Femur (tissue), 1 donor: ENCODE measurements around the gene MAML3.

Source experiments
- DNase-seq: peaks from one replicate; pipeline ENCODE4 v3.0.0-alpha.2; 2017

MAML3 gene

DNA sequence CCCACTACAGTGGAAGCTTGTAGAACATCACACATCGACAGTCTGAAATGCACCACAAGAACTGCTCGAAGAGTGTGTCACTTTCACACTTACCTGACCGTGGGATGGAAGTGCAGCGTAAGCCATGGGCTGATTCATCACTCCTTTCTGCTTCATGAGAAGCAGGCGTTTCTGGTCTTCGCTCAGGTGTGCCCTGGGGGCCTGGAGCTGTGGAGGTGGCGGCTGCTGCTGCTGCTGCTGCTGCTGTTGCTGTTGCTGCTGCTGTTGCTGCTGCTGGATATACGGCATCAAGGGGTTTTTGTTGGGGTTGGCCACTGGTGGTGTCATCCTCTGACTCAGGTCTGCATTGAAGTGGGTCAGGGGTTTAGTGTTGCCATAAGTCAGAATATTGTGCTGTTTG lies 264.7 kb downstream of the MAML3 start:
- DNase-seq: no peak

GRCh38 chr4:139887962-139888735 lies 265.8 kb downstream of the MAML3 start:
- DNase-seq: no peak

DNA sequence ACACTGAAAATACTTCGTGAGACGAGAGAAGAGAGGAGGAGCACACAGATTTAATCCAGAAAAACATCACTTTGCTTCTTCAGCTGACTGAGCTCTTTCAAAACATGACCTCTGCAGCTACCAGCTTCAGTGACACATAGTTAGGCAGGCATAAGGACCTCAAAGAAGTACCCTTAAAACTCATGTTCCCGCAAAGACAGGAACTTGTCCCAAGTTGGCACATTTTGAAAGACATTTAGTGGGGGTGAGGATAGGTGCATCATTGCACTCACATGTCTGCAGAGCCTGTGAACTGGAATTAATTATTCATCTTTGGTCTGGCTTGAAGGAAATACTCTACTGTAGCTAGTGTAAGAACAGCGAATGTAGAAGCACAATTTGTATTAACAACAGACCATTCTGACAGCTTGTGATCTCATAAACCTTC lies 266.6 kb downstream of the MAML3 start:
- no peak for DNase-seq

DNA sequence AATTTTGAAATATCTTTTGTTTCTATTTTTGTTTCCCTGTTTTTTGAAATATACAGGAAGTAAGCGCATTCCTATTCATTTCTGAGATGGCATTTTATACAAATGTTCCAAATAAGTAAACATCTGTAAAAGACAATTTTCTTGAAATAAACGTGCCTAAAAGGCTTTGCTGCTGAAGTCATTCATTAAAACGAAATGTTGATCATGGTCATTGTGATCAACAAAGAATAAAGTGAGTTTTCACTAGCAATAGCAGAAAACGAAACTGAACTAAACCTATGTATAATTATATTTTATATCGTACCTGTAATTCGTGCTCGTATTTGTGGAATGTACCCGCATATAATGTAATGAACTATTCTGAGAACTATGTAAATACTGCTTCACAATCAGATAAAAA lies 267.2 kb downstream of the MAML3 start:
- no peak for DNase-seq

DNA sequence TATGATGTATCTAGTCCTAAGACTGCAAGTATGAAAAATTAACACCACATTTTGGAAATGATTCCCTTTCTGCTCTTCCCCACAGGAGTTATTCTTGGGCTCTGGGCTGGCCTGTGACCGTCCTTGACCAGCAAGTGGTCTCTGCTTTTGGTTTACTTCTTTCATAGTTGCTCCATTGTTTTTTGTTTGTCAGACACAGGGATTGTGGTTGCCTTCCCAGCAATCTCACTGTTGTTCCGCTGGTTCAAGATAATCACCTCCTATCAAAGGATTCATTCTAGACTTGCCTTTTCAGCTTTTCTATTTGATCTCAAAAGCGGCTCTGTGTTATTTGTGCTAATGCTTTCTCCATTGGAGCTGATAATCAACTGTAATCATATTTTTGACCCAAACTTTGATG lies 269.5 kb downstream of the MAML3 start:
- no peak for DNase-seq

- no peak for DNase-seq
These were observed 273.1 kb downstream of the MAML3 start for GRCh38 chr4:139880841-139881240.

GRCh38 chr4:139878050-139878449 lies 275.9 kb downstream of the MAML3 start:
- no peak for DNase-seq

DNA sequence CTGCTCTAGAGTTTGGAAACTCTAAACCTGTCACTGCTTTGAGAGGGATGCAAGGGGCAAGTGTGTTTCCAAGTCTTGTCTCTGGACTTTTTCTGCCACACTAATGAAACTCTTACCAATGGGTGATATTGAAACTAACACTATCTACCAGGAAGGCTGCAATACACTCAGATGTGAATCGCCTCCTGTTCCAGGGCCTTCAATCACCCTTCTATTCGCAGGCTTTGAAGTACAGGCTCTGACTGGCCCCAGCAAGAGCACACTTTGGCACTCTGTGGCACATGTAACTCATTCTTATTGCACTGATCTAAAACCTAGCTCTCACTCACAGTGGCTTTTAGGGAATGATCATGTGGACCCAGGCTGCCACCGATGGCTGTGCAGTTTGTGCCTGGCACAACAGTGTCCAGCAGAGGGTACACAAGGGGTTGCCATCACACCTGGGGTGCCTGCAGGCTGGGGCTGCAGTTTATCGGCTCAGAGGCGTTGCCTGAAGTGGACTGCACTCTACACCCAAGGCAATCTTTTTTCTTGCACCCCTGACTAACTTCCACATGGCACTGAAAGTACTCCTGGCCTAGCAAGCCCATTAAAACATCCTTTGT lies 277.5 kb downstream of the MAML3 start:
- no peak for DNase-seq

GRCh38 chr4:139875411-139875825 lies 278.6 kb downstream of the MAML3 start:
- DNase-seq: peak; percentile 41

DNA sequence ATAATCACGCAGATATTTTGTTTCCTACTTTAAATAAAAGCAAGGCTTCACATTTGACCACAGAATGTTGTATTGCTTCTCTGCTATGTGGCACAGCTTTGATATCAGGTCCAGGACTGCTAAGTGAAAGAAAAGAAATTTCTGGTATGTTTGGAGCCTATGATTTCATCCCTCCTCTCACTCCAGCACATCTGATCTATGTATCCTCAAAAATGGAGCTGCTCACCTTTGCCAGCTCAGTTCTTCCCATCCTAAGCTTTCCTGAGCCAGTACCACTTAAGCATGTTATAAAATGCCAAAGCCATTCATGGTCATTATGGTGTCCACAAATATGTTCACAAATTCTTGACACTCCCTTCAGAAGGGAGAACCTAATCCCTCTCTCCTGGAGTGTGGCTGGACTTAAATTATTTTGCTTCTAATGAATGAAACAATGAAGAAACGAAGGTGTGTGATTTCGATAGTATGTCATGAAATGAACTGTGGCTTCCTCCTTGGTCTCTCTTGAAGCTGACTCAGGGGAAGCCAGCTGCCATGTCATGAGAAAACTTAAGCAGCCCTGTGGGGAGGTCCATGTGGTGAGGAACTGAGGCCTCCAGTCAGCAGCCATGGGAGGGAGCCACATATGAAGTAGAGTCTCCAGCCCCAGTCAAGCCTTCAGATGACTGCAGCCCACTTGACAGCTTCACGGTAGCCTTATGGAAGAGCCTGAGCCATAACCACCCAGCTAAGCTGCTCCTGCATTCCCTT lies 280.7 kb downstream of the MAML3 start:
- DNase-seq: no peak

GRCh38 chr4:139872274-139872673 lies 281.7 kb downstream of the MAML3 start:
- DNase-seq: no peak

GRCh38 chr4:139869810-139870209 lies 284.2 kb downstream of the MAML3 start:
- no peak for DNase-seq

- peak; percentile 34 for DNase-seq
These were observed 287.6 kb downstream of the MAML3 start for GRCh38 chr4:139866276-139866962.

- DNase-seq: no peak
These were observed 288.4 kb downstream of the MAML3 start for GRCh38 chr4:139865537-139865936.

- DNase-seq: no peak
These were observed 290.5 kb downstream of the MAML3 start for GRCh38 chr4:139863531-139863930.

DNA sequence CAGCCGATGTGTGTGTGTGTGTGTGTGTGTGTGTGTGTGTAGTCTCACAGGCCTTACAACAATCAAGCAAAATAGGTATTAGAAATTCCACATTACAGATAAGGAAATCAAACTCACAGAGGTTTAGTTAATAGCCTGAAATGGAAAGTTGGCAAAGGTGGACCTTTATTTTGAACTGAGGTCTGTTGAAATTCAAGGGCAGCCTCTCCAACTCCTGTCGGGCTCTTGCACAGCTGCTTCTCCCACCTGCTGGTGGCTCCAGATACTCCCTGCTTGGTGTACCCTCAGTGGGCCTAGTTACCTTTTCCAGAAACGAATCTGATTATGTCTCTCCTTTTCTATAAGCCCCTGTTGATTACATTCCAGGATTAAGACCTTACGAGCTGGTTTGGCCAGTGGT lies 292.5 kb downstream of the MAML3 start:
- DNase-seq: no peak

DNA sequence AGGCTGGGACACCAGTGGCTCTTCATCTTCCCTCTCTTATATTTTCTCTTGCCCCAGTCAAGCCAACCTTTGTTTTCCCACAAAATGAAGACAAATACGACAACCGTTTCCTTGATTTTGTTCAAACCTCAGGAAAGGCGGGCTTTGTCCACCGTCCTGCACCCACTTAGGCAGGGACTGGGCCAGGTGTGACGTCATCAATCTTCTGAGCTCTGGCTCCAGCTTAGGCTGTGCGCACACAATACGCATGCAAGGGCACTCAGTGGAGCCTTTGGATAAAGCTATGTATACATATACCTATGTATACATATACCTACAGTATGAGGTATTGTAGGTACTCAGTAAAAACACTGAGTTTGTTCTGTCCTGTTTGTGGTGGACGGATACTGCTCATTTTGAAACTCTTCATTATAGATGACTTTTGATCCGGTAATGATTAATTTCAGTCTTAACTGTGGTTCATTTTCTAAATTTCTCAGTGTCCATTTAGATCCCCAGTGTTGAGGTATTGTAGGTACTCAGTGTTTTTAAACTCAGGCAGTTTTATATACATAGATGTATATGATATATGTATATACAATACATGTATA lies 293.5 kb downstream of the MAML3 start:
- DNase-seq: no peak

GRCh38 chr4:139859876-139860275 lies 294.1 kb downstream of the MAML3 start:
- no peak for DNase-seq

DNA sequence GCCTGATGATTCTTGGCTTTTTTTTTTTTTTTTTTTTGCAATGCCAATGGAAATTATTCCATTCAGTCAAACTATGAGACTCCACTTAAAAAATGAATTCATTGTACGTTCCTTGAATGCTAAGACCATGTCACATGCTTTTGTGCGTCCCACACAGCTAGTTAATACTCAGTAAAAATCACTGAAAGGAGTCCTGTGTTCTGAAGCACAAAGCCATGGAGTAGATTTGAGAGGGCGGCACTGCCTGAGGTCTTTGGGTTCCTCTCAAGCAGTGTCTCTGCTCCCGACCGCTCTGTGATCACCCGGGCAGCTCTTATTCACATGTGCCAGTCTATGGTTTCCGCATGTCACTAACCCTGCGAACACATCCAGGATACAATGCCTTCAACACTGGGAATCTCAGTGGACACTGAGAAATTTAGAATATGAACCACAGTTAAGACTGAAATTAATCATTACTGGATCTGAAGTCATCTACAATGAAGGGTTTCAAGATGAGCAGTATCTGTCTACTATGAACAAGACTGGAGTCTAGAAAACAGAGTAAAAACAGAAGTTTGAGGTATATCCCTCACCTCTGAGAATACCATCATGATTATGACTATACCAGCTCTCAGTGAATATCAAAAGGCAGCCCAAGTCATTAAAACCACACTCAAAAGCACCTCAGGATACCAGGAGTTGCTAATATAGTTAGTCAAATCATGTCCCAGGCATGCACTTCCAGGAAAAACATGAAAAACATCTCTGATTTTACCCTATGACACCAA lies 295.4 kb downstream of the MAML3 start:
- DNase-seq: no peak

GRCh38 chr4:139857977-139858376 lies 296.0 kb downstream of the MAML3 start:
- DNase-seq: no peak

DNA sequence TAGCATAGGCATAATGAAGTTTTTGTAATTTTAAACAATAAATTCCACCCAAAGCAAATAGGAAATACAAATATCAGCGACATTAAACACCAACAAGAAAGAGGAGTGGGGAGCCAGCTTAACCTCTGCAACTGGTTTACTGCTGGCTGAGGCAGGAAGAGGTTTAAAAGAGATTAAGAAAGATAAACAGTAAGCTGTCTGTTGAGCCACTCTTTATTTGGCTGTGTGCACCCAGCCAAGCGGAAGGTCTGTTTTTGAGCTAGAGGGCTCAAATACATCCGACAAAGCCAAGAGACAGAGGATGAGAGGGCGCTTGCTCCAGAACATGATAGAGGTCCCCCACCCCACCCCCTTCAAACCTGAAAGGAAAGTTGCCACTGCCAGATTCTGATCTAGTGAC lies 297.0 kb downstream of the MAML3 start:
- DNase-seq: no peak
